GM18519 (cell line): ENCODE measurements around the gene PRICKLE3.

Experiments used
- ATAC-seq: cut with Tn5 transposase; IDR thresholded peaks from one replicate; pipeline ENCODE4 v1.9.1; 2021; ENCODE audit warnings: mild to moderate bottlenecking, moderate library complexity; ENCODE audit not compliant: unreplicated experiment, low FRiP score

PRICKLE3 gene

DNA sequence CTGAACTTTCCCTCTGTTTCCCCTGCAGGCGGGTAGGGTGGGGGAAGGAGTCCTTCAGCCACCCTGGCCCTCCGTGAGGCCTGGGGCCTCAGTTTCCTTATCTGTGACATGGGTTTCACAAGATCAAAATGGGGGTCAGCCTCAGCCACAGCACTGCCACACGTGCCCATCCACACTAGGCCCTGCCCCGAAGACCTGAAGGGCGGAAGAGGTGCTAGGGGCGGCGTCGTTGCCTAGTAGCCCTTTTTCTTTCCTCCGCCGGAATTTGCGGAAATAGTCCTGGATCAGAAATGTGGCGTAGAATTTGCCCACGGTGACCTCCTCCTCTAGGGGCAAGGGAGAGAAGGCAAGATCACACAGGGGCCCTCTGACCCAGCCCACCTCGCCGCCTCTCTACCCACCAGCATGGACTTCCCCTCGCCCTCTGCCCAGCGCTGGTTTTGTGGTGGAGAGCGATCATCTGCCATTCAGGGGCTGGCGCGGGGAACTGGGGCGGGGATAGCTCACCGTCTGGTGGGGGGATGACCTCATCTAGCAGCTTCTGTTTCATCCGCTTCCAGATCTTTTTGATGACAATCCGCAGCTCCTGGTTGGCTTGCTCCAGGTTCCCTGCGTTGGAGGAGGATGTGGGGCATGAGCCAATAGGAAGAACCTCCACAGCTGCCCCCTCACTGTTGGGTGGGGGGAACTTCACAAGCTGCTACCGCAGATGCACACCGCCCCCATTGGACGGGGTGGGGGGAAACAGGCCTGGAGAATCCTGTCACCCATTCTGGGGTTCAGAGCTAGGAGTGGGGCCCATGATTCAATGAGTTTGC, 23.5 kb upstream of the PRICKLE3 start:
- ATAC-seq = no peak

DNA sequence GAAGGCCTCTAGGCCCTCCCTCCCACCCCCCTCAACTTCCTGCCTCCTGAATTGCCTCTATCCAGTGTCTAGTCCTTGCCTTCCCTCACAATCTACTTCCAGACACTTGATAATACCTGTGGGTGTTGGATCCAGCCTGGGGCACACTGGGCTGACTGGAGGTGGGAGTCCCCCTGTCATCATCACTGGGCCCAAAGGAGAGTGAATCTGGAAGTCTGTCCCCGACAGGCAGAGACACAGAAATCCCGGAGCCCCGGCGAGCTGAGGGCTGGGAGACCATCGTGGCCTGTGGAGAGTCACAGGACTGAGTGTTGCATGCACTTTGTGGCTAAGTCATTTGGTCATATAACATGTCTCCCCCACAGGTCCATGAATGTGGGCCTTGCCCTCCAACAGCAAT, 22.2 kb upstream of the PRICKLE3 start:
- no peak for ATAC-seq

- ATAC-seq = no peak
Measured at GRCh38 chrX:49206543-49206942, 20.4 kb upstream of the PRICKLE3 start.

- no peak for ATAC-seq
Measured at GRCh38 chrX:49205443-49205842, 19.3 kb upstream of the PRICKLE3 start.

GRCh38 chrX:49204709-49205108, 18.5 kb upstream of the PRICKLE3 start:
- ATAC-seq = no peak

GRCh38 chrX:49204017-49204416, 17.8 kb upstream of the PRICKLE3 start:
- ATAC-seq = no peak

DNA sequence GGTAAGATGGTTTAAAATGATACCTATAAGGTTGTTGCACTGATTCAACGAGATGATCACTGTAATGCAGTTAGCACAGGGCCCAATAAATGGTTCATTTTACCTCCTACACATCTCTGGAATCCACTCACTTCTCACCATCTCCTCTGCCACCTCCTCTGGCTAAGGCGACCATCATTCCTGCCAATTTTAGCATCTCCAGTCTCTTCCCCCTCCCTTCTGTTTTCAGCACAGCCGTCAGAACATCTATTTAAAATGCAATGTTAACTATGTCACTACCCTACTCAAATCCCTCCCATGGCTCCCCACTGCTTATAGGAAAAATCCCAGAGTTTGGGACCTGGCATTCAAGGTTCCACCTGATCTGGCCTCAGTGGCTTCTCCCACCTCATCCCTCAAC, 17.4 kb upstream of the PRICKLE3 start:
- ATAC-seq = no peak

GRCh38 chrX:49202022-49202421, 15.8 kb upstream of the PRICKLE3 start:
- ATAC-seq = no peak

DNA sequence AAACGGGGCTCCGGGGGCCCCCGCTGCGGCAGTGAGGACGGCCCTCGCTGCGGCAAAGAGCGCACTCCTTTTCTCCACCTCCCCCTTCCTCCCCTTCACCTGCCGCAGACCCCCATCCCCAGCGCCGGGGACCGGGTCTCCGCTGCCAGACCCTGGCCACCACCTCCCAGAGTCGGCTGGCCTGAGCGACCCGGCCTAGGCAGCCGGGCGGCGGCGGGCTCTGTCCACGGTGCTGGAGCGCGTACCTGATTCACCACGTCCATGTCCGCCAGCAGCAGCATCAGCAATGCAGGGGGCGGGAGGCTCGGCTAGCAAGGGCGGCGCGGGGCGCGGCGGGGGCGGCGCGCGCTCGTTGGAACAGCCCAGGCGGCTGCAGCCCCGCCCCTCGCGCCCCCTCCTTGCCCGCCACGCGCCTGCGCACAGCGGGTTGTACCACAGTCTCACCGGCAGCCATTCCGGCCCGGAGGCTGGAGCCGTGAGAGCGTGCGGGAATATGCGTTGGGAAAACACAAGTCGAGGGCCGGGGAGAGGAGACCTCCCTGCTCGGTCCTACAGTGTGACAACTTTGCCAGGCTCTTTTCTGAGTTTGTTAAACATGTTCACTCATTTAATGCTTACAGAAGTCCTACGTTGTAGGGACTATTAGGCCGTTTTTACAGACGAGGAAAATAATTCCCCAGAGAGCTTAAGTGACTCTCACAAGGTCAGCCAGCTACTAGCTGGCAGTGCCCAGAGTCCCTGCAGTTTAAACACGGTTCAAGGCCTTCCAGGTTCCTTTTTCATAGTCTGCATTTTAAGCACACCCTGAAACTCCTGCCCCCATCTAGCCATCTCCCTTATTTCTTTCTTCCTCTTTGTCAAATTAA, 14.0 kb upstream of the PRICKLE3 start, which contains the start of gene SYP:
TSS of gene SYP (minus strand) at position 288 of the 866 bp plus-strand sequence. CDS start at position 281, 7 bp downstream.
- peak; percentile 86 for ATAC-seq

- ATAC-seq = no peak
Measured at GRCh38 chrX:49199315-49199595, 13.1 kb upstream of the PRICKLE3 start.

DNA sequence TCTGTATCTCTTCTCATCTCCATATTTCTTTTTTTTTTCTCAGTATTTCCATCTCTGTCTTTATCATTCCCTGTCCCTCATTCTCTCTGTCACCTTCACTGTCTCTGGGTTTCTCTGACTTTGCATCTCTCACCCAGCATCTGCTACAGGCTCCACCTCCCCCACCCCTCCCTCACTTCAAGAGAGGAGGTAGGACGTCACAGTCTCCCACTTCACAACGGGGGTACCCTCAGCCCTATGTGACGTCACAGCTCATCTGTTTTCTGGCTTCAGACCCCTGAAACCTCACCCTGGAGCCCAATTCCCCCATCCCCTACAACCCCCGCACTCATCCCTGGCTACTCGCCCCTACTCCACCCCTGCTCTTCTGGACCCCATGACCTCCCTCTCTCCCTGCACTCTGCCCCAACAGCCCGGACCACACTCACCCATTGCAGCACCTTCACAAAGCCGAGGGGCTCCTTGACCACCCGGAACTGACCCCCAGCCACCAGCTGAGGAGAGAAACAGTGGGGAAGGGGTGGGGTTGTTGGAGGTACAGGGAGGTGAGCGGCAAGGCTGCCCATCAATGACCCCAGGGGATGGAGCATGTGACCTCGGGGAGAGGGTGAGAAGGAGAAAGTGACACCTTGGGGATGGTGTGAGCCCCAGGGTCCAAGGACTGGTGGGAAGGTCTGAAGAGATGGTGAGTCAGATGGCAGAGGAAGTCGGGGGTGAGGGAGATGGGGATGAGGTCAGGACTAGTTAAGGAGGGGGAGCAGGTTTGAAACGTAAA, 12.6 kb upstream of the PRICKLE3 start:
- ATAC-seq = no peak

DNA sequence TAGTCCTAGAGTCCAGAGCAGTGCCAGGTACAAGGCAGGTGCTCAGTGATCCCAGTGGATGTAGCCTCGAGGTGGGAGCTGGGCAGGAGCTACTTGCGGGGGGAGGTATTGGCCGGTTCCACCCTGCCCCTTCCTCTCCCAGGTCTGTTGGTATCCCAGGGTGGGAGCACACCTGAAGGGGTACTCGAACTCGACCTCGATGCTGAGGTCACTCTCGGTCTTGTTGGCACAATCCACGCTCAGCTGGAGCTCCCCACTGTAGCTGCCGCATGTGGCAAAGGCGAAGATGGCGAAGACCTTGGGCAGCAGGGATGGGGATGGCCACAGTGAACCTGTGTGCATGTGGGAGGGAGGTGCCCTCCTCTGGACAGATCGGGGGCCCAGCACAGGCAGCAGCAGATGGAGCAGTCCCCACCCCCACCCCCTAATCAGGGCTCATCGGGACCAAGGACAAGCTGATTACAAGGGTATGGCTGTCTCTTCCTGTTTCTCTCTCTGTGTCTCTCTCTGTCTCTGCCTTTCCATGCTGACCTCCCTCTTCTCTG, 11.4 kb upstream of the PRICKLE3 start:
- no peak for ATAC-seq

- ATAC-seq = no peak
Measured at GRCh38 chrX:49193542-49193964, 7.4 kb upstream of the PRICKLE3 start.

DNA sequence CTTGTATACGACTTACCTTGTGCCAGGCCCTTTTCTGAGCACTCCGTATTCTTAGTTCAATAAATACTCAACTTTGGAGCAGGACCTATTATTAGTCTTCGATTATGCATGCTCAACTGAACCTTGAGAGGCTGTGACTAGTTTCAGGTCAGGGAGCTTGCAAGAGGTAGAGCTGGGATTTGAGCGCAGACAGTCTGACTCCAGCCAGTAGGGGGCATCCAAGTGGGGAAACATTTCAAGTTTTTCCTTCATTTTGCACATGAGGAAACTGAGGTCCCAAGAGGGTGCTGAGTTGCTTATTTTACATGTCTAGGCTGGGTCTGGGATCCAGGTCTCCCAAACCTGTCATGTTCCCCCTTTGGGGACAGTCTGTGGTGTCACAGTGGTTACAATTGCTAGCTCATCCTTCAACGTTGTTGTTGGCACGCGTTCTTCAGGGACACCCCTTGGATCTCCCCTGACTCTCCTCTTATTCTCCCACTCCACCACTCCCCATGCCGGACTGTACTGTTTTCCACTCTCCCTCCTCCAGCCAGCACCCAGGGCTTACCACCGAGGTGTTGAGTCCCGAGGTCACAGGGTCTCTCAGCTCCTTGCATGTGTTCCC, 6.7 kb upstream of the PRICKLE3 start:
- ATAC-seq = no peak

DNA sequence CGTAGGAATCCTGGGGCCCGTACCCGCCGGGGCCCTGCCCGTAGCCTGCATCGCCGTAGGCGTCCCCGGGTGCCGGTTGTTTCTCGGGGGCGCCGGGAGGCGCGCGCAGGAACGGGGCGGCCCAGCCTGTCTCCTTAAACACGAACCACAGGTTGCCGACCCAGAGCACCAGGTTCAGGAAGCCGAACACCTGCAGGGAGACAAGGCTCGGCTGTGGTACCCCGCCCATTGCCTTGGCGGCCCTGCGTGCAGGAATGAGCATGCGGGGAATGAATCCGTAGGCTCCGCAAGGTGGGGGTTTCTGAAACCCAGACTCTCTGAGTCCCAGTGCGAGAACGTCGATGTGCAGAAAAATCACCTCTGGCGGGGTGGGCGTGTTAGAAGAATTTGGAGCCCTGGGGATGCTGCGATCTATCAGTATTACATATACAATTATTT, 5.4 kb upstream of the PRICKLE3 start:
- ATAC-seq = peak; percentile 6

GRCh38 chrX:49190821-49191573, 4.8 kb upstream of the PRICKLE3 start:
- peak; percentile 83 for ATAC-seq

DNA sequence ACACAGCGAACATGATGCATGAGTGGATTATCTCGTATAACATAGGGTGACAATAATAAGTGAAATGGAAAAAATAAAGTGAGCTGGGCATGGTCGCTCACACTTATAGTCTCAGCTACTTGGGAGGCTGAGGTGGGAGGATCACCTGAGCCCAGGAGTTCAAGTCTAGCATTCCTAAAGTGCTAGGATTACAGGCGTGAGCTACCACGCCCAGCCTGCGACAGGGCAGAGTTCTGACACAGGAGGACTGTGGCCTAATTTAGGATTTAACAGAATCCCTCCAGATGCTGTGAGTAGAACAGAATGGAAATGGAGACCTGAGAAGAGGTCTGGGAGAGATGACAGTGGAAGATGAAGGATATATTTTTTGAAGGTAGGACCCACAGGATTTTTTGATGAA, 3.4 kb upstream of the PRICKLE3 start:
- ATAC-seq = no peak

- no peak for ATAC-seq
Measured at GRCh38 chrX:49188468-49189076, 2.4 kb upstream of the PRICKLE3 start.

DNA sequence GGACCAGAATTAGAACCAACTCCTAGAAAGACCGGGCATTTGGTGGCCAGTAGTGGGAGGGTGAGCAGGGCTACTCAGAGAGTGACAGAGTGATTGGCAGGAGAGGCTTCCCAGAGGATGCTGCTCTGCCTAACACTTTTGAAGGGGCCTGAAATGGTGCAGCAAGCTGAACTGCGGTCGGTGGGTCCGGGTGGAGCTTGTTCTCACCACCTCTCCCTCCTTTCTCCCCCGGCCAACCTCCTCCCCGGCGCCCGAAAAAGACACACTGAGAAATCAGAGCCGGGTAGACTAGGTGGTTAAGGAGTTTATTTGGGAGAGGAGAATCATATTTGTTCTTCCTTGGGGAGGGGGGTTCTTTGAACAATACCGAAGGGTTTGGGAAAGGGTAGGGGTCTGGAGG, 1.4 kb upstream of the PRICKLE3 start:
- no peak for ATAC-seq
